ENCODE results near the gene GPR156. TPM values are rescaled to one million over a fixed set of nuclear protein-coding genes. Genes with fewer than 3 reads are reported as not detected.

GPR156 gene
- total and polyA plus RNA-seq, 10 of the 15 experiments (the other 5 are each of a cell fraction or from before 2014, with no cell fraction given) = 0.08 to 0.15 (median 0.11) TPM; not detected in 6

DNA sequence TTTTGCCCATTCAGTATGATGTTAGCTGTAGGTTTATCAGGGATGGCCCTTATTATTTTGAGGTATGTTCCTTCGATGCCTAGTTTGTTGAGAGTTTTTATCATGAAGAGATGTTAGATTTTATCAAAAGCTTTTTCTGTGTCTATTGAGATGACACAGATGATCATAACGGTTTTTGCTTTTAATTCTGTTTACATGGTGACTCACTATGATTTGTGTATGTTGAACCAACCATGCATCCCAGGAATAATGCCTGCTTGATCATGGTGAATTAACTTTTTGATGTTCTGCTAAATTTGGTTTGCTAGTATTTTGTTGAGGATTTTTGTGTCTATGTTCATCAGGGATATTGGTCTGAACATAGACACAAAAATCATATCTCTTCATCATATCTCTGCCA lies 8.3 kb downstream of the GPR156 start (continued):
- TF ChIP-seq, protein P1, sequence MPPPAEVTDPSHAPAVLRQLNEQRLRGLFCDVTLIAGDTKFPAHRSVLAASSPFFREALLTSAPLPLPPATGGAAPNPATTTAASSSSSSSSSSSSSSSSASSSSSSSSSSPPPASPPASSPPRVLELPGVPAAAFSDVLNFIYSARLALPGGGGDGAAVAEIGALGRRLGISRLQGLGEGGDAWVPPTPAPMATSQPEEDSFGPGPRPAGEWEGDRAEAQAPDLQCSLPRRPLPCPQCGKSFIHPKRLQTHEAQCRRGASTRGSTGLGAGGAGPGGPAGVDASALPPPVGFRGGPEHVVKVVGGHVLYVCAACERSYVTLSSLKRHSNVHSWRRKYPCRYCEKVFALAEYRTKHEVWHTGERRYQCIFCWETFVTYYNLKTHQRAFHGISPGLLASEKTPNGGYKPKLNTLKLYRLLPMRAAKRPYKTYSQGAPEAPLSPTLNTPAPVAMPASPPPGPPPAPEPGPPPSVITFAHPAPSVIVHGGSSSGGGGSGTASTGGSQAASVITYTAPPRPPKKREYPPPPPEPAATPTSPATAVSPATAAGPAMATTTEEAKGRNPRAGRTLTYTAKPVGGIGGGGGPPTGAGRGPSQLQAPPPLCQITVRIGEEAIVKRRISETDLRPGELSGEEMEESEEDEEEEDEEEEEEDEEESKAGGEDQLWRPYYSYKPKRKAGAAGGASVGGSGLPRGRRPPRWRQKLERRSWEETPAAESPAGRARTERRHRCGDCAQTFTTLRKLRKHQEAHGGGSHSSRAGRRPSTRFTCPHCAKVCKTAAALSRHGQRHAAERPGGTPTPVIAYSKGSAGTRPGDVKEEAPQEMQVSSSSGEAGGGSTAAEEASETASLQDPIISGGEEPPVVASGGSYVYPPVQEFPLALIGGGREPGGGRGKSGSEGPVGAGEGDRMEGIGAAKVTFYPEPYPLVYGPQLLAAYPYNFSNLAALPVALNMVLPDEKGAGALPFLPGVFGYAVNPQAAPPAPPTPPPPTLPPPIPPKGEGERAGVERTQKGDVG (CRISPR knock-in tag; IDR thresholded peaks at IDR 0.05) = no peak
- TF ChIP-seq HDGF (IDR thresholded peaks at IDR 0.05) (no peak), SREBF1 (IDR thresholded peaks at IDR 0.05; ENCODE audit: low read length) (no peak), CREM (IDR thresholded peaks at IDR 0.05; ENCODE audit: low read depth) (no peak), SREBF2 (IDR thresholded peaks at IDR 0.05; ENCODE audit: low read length) (no peak), MYC (IDR thresholded peaks at IDR 0.05; ENCODE audit: insufficient read depth, insufficient read length, insufficient replicate concordance, low read length, severe bottlenecking) (no peak)
- TF ChIP-seq, protein P2, sequence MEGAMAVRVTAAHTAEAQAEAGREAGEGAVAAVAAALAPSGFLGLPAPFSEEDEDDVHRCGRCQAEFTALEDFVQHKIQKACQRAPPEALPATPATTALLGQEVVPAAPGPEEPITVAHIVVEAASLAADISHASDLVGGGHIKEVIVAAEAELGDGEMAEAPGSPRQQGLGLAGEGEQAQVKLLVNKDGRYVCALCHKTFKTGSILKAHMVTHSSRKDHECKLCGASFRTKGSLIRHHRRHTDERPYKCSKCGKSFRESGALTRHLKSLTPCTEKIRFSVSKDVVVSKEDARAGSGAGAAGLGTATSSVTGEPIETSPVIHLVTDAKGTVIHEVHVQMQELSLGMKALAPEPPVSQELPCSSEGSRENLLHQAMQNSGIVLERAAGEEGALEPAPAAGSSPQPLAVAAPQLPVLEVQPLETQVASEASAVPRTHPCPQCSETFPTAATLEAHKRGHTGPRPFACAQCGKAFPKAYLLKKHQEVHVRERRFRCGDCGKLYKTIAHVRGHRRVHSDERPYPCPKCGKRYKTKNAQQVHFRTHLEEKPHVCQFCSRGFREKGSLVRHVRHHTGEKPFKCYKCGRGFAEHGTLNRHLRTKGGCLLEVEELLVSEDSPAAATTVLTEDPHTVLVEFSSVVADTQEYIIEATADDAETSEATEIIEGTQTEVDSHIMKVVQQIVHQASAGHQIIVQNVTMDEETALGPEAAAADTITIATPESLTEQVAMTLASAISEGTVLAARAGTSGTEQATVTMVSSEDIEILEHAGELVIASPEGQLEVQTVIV (IDR thresholded peaks at IDR 0.05; ENCODE audit: borderline replicate concordance, partially characterized antibody) = no peak

DNA sequence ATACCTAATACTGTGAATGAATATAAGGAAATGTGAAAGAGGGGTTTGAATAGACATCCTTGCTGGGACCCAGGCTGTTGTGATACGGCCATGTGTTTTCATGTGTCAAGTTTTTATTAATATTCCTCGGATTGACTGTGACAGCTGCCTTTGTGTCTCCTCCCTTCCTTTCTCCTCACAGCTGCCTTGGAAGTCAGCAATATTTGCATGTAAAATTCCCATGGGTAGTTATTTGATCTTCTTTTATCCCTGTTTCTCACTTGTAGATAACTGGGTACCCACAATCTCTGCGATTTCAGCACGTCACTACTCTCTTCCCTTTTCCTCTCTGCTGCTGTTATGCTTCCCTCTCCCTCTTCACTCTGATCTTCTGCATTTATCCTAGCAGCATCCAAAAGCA lies 9.4 kb downstream of the GPR156 start:
- no TSS peak for BruUV-seq (replicated peaks)
- intact Hi-C loops (cut with micrococcal nuclease; ENCODE audit: unreplicated experiment) (no loop called here), in situ Hi-C loops (cut with MboI) (no loop called here)
- H3K79me2 ChIP-seq (ENCODE audit: control insufficient read depth, insufficient read depth, low read length) = no peaks in the 10 kb centered on the region
- no peaks in the 10 kb centered on the region for H3K4me1 ChIP-seq (ENCODE audit: control insufficient read depth, insufficient read depth, low read length)
- no peak overlapping the region for H3K9ac ChIP-seq (ENCODE audit: control insufficient read depth, insufficient read depth, low read length)
- ChIA-PET SMC1A (ENCODE audit: uncharacterized antibody, unreplicated experiment) (no interaction called here), RAD21 (ENCODE audit: unreplicated experiment) (no interaction called here), CTCF (no interaction called here), POLR2A (no interaction called here)
- no peak overlapping the region for H2AFZ ChIP-seq (ENCODE audit: control insufficient read depth, low read depth, low read length)
- TF ChIP-seq CBX3 (IDR thresholded peaks at IDR 0.05; ENCODE audit: borderline replicate concordance, low read depth) = no peak
- no peak for TF ChIP-seq ASH2L (IDR thresholded peaks at IDR 0.05; ENCODE audit: borderline replicate concordance, low read depth)
- no peak for TF ChIP-seq HCFC1 (IDR thresholded peaks at IDR 0.05; ENCODE audit: low read length)
- no peak for TF ChIP-seq NRF1 (conservative IDR thresholded peaks at IDR 0.05; ENCODE audit: low read depth, low read length)
- TF ChIP-seq IKZF1 (conservative IDR thresholded peaks at IDR 0.05) = no peak
- TF ChIP-seq POLR2AphosphoS5 (IDR thresholded peaks at IDR 0.05; ENCODE audit: low read length) = no peak
- no peak for TF ChIP-seq FOXM1 (IDR thresholded peaks at IDR 0.05; ENCODE audit: low read depth, low read length)
- TF ChIP-seq TBL1XR1 (IDR thresholded peaks at IDR 0.05; ENCODE audit: low read depth, low read length) = no peak
- TF ChIP-seq SIX5 (IDR thresholded peaks at IDR 0.05; ENCODE audit: low read depth, low read length, severe bottlenecking) = no peak
- TF ChIP-seq, protein P3, sequence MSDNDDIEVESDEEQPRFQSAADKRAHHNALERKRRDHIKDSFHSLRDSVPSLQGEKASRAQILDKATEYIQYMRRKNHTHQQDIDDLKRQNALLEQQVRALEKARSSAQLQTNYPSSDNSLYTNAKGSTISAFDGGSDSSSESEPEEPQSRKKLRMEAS (IDR thresholded peaks at IDR 0.05; ENCODE audit: low read depth, low read length) = no peak
- TF ChIP-seq NFXL1 (IDR thresholded peaks at IDR 0.05; ENCODE audit: borderline replicate concordance) = no peak
- no peak for TF ChIP-seq HDGF (IDR thresholded peaks at IDR 0.05)
- no peak for TF ChIP-seq SMC3 (IDR thresholded peaks at IDR 0.05; ENCODE audit: borderline replicate concordance, low read length)
- 42% methylated on average over 4 of the region's 4 CpGs for WGBS (ENCODE audit: insufficient coverage, insufficient replicate concordance, low lambda C conversion rate, missing lambda C conversion rate)
- ATAC-seq = no peak
- no peak for DNase-seq (ENCODE audit: low read depth, low spot score)
- H3K9me3 ChIP-seq (replicated peaks; ENCODE audit: control insufficient read depth, insufficient read depth, low read length) = no peaks in the 10 kb centered on the region
- FAIRE-seq = no peak
- no peaks in the 10 kb centered on the region for H3K36me3 ChIP-seq (ENCODE audit: control insufficient read depth in 2 of 2, insufficient read depth in 2 of 2, low read length in 1 of 2)
- H3K27ac ChIP-seq (ENCODE audit: control insufficient read depth, insufficient read depth) = no peak overlapping the region
- H3K4me3 ChIP-seq = no peak overlapping the region
- no peaks in the 10 kb centered on the region; a peak in 1 of 4 replicates for H3K27me3 ChIP-seq (replicated peaks in 1 of 2; ENCODE audit: control insufficient read depth in 2 of 2, insufficient read depth in 2 of 2, low read length in 1 of 2)
- H3K4me2 ChIP-seq (ENCODE audit: control insufficient read depth, insufficient read depth) = no peak overlapping the region
- H4K20me1 ChIP-seq (ENCODE audit: control insufficient read depth, insufficient read depth) = no peaks in the 10 kb centered on the region

Measured in GM12878 (cell line).